ENCODE results near the gene RHOF.

GRCh38 chr12:121806009-121806545 lies 12.6 kb upstream of the RHOF start:
- no peak for TF ChIP-seq CTCF (IDR thresholded peaks at IDR 0.05)
- no peak for TF ChIP-seq EZH2 (IDR thresholded peaks at IDR 0.05; ENCODE audit: borderline replicate concordance, insufficient read depth, low read depth, low read length, poor library complexity, severe bottlenecking)
